Measurements from ENCODE around the gene FTO. TPM values are rescaled to one million over a fixed set of nuclear protein-coding genes. Genes with fewer than 3 reads are reported as not detected.

Gene FTO
- total RNA-seq, 4 donors from 2014 or later, result 64.4 to 116 (median 71.3) TPM

DNA sequence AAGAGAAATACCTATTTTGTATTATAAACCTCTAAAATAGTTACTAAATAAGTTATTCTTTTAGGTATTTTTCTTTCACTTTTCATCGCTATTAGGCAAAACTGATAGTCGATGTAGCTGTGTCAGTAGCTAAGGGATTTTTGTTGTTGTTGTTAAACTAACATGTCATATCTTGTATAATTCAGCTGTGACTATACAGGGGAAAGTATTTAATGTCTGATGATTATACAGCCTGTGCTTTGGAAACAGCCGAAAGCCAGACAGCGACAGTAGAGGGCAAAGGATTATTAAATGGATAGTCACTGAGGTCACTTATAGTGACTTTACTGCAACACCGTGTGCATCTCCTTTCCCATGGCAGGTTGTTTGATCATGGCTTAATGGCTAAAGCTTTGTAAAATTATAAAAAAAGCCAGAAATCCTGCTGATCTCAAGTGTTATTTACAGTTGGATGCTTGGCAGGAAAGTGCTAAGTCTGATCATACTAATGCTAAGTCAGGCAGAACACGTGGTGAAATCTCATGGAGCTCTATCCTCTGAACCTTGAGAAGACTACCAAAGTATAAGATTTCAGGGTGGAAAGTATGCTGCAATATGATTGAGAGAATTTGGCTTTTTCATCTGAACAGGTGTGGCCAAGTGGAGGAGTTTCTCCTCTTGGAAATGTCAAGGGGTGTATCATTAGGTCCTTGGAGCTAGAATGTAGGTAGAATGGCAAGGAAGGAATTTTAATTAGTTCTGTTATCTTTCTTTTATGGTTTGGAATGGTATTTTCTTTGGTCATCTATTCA, 88.4 kb downstream of the FTO start:
- 54% methylated on average over 6 of the region's 6 CpGs for WGBS
- no peaks in the 10 kb centered on the region for H3K9me3 ChIP-seq
- H3K4me1 ChIP-seq, result peaks cover 41% of the 10 kb centered on the region
- no peak for DNase-seq (ENCODE audit: low spot score in 2 of 2)
- no peak overlapping the region for H3K4me3 ChIP-seq
- peak overlapping the region; percentile 54 for H3K27ac ChIP-seq
- H3K36me3 ChIP-seq, result no peaks in the 10 kb centered on the region
- TF ChIP-seq EP300 (IDR thresholded peaks at IDR 0.05), result no peak
- TF ChIP-seq POLR2A (IDR thresholded peaks at IDR 0.05), result no peak
- TF ChIP-seq, protein P1, sequence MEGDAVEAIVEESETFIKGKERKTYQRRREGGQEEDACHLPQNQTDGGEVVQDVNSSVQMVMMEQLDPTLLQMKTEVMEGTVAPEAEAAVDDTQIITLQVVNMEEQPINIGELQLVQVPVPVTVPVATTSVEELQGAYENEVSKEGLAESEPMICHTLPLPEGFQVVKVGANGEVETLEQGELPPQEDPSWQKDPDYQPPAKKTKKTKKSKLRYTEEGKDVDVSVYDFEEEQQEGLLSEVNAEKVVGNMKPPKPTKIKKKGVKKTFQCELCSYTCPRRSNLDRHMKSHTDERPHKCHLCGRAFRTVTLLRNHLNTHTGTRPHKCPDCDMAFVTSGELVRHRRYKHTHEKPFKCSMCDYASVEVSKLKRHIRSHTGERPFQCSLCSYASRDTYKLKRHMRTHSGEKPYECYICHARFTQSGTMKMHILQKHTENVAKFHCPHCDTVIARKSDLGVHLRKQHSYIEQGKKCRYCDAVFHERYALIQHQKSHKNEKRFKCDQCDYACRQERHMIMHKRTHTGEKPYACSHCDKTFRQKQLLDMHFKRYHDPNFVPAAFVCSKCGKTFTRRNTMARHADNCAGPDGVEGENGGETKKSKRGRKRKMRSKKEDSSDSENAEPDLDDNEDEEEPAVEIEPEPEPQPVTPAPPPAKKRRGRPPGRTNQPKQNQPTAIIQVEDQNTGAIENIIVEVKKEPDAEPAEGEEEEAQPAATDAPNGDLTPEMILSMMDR (IDR thresholded peaks at IDR 0.05), result no peak
- TF ChIP-seq POLR2AphosphoS5 (IDR thresholded peaks at IDR 0.05), result no peak
- no peaks in the 10 kb centered on the region for H3K27me3 ChIP-seq

DNA sequence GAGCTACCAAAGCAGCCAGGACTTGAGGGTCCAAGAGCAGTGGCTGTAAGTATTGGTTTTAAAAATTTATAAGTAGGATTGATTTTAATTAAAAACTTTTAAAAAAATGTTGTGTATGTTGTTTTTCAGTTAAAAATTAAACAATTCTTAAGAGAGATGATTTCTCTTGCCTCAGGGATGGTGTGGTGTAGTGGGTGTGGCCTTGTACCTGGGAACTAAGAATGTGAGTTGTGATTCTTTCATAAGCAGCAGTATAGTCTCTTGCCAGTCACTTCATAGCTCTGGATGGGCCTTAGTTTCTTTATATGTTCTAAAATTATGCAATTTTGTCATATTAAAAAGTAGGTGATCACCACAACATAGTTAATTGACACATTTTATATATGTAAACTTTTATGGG, 99.5 kb downstream of the FTO start:
- peaks cover 28% of the 10 kb centered on the region for H3K4me1 ChIP-seq
- no peaks in the 10 kb centered on the region for H3K9me3 ChIP-seq
- H3K27ac ChIP-seq, result no peak overlapping the region
- no peak for DNase-seq (ENCODE audit: low spot score in 2 of 2)
- no peaks in the 10 kb centered on the region for H3K27me3 ChIP-seq
- no peaks in the 10 kb centered on the region for H3K36me3 ChIP-seq
- no peak overlapping the region for H3K4me3 ChIP-seq
- no peak for TF ChIP-seq POLR2A (IDR thresholded peaks at IDR 0.05)
- no peak for TF ChIP-seq POLR2AphosphoS5 (IDR thresholded peaks at IDR 0.05)
- no peak for TF ChIP-seq EP300 (IDR thresholded peaks at IDR 0.05)
- TF ChIP-seq, protein P1 (IDR thresholded peaks at IDR 0.05), result no peak

DNA sequence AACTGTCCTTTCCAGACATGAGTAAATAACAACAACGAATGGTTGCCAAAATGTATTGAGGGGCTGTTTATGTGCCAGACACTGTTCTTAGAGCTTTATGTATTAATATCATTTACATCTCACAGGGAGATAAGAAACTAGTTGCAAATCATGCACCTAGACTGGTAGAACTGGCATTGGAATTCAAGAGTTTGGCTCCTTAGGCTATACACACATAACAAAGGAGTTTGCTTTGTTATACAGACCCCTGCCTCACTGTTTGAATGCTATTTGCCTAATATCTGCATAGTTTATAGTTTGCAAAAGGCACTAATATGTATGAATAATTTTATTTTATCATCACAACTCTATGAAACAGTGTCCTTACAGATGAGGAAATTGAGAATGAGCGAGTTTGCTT, 100.0 kb downstream of the FTO start:
- TF ChIP-seq EP300 (IDR thresholded peaks at IDR 0.05), result no peak
- TF ChIP-seq POLR2AphosphoS5 (IDR thresholded peaks at IDR 0.05), result no peak
- no peaks in the 10 kb centered on the region for H3K9me3 ChIP-seq
- no peaks in the 10 kb centered on the region for H3K27me3 ChIP-seq
- DNase-seq (ENCODE audit: low spot score in 2 of 2), result no peak
- WGBS, result 71% methylated on average over 2 of the region's 2 CpGs
- H3K27ac ChIP-seq, result no peak overlapping the region
- H3K4me1 ChIP-seq, result peaks cover 28% of the 10 kb centered on the region
- no peak overlapping the region for H3K4me3 ChIP-seq
- H3K36me3 ChIP-seq, result no peaks in the 10 kb centered on the region

DNA sequence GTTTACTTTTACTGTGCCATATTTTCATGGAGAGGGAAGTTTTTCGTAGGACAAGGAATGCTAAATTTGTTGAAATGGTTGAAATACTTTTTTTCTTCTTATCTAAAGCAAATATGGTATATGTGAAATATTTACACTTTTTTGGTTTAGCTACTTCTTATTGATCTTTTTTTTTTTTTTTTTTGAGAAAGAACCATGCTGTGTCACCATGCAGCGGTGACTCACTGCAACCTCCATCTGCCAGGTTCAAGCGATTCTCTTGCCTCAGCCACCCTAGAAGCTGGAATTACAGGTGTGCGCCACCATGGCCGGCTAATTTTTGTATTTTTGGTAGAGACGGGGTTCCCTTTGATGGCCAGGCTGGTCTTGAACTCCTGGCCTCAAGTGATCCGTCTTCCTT, 100.5 kb downstream of the FTO start:
- peaks cover 28% of the 10 kb centered on the region for H3K4me1 ChIP-seq
- H3K36me3 ChIP-seq, result no peaks in the 10 kb centered on the region
- no peaks in the 10 kb centered on the region for H3K27me3 ChIP-seq
- no peak for DNase-seq (ENCODE audit: low spot score in 2 of 2)
- WGBS, result 91% methylated on average over 7 of the region's 7 CpGs
- no peaks in the 10 kb centered on the region for H3K9me3 ChIP-seq
- no peak overlapping the region for H3K4me3 ChIP-seq
- TF ChIP-seq EP300 (IDR thresholded peaks at IDR 0.05) (no peak), POLR2A (IDR thresholded peaks at IDR 0.05) (no peak), POLR2AphosphoS5 (IDR thresholded peaks at IDR 0.05) (no peak)
- TF ChIP-seq, protein P1 (IDR thresholded peaks at IDR 0.05), result no peak
- no peak overlapping the region for H3K27ac ChIP-seq

DNA sequence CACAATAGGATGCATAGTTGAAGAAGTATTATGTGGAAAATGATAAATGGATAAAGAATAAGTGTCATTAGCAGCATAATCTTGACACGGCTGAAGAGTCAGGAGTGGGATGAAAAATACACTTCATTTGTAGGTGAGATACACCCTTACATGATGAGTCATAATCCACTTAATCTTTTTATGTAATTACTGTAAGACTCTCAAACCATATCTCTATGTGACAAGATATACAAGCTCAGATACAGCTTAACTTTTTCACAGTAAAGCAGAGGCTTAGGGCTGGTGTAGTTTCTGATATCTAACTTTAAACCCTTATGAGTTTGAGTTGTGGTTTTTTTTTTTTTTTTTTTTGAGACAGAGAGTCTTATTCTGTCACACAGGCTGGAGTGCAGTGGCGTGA, 101.2 kb downstream of the FTO start:
- Histone ChIP-seq H3K36me3 (no peaks in the 10 kb centered on the region), H3K27ac (no peak overlapping the region), H3K4me1 (peaks cover 28% of the 10 kb centered on the region), H3K9me3 (no peaks in the 10 kb centered on the region), H3K27me3 (no peaks in the 10 kb centered on the region), H3K4me3 (no peak overlapping the region)
- DNase-seq (ENCODE audit: low spot score in 2 of 2), result no peak
- 73% methylated on average over 2 of the region's 2 CpGs for WGBS
- TF ChIP-seq, protein P1 (IDR thresholded peaks at IDR 0.05), result no peak
- TF ChIP-seq POLR2A (IDR thresholded peaks at IDR 0.05) (no peak), POLR2AphosphoS5 (IDR thresholded peaks at IDR 0.05) (no peak), EP300 (IDR thresholded peaks at IDR 0.05) (no peak)
